SKM-1 (cell line): ENCODE measurements around the gene NIF3L1.

ENCODE experiments used
- DNase-seq: peaks from one replicate; lab custom pipeline; 2025; ENCODE audit not compliant: unreplicated experiment; lab: John Stamatoyannopoulos, UW

Gene NIF3L1, protein sequence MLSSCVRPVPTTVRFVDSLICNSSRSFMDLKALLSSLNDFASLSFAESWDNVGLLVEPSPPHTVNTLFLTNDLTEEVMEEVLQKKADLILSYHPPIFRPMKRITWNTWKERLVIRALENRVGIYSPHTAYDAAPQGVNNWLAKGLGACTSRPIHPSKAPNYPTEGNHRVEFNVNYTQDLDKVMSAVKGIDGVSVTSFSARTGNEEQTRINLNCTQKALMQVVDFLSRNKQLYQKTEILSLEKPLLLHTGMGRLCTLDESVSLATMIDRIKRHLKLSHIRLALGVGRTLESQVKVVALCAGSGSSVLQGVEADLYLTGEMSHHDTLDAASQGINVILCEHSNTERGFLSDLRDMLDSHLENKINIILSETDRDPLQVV

GRCh38 chr2:200888704-200889625, at the start of gene NIF3L1, which contains the start of gene PPIL3:
Gene NIF3L1 (plus strand): TSS chr2:200889371. CDS start chr2:200891944, 2,573 bp downstream.
Gene PPIL3 (minus strand): TSS chr2:200889077. CDS start chr2:200887615, 1,462 bp downstream.
- DNase-seq, result peak; percentile 91

- no peak for DNase-seq
These were observed 49.7 kb upstream of the NIF3L1 start for GRCh38 chr2:200839513-200839912.

- no peak for DNase-seq
These were observed 44.9 kb upstream of the NIF3L1 start for GRCh38 chr2:200843993-200844948.

DNA sequence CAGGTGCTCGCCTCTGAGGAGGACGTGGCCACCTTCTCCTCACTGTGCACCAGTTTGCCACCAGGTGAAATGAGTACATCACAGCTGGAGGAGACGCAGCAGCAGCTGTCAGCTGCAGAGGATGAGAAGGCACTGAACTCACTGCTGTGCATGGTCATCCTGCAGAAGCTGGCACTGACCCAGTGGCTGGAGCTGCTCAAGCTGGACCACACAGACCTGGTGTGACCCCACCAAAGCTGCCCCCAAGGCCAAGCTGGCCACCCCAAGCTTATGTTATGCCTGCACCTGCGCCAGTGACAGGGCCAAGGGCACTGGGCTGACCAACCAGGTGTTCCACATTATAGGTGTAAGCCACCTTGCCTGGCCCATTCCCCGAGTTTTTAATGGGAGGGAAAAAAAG, 44.0 kb upstream of the NIF3L1 start:
- no peak for DNase-seq

- DNase-seq, result no peak
These were observed 43.4 kb upstream of the NIF3L1 start for GRCh38 chr2:200845669-200846325.

DNA sequence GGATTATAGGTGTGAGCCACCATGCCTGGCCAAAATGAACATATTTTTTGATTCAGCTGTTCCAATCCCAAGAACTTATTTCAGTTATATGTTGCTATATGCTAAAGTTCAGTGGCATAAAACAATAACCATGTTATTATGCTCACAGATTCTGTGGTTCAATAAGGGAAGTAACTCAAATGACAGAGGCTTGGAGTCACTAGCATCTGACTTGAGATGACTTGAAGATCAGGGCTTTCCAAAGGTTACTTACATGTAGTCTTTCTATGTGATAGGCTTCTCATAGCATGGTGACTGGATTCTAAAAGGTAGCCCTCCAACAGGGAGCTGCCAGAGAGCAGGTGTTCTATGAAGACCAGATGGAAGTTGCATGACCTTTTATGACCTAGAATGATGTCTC, 41.9 kb upstream of the NIF3L1 start:
- no peak for DNase-seq

DNA sequence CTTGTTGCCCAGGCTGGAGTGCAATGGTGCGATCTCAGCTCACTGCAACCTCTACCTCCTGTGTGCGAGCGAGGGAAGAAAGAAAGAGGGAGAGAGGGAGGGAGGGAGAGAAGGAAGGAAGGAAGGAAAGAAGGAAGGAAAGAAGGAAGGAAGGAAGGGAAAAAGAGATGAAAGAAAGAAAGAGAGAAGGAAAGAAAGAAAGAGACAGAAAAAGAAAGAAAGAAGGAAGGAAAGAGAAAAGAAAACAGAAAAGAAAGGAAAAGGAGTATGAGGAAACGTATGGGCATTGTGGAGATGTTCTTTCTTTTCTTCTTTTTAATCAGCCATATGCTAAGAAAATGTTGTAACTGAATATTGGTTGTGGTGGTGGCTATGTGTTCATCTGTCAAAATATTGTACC, 41.2 kb upstream of the NIF3L1 start:
- no peak for DNase-seq

GRCh38 chr2:200850512-200851256, 38.5 kb upstream of the NIF3L1 start:
- DNase-seq, result no peak

- DNase-seq, result no peak
These were observed 37.5 kb upstream of the NIF3L1 start for GRCh38 chr2:200851398-200852248.

DNA sequence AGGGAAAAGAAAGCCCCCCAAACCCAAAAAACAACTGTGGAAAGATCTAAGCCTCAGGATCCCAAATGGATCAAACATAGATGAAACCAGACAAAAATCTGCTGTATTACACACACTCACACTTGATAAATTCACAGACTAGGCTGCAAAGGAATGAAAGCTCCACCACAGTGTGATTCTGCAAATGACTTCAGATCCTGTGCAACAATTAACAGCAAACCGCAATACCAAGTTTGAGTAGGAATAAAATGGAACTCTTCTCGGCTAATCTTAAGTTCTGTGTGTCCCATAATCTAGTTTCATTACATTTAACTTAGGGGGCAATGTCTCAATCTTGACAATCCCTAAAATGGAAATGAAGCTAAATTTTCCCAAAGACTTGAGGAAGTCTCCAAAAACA, 36.6 kb upstream of the NIF3L1 start:
- DNase-seq, result no peak

DNA sequence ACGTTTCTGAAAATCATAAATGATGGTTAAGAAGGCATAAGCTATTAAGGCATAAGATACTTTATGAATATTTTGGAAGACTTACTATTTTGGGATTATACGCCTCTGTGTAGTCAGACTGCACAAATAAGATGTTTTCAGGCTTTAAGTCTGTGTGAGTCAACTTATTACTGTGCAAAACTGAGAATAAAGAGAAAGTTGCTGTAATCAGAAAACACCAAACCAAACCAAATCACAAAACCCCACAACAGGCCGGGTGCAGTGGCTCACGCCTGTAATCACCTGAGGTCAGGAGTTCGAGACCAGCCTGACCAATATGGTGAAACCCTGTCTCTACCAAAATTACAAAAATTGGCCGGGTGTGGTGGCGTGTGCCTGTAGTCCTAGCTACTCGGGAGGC, 32.4 kb upstream of the NIF3L1 start:
- DNase-seq, result no peak

GRCh38 chr2:200860092-200860795, 28.9 kb upstream of the NIF3L1 start:
- DNase-seq, result no peak

GRCh38 chr2:200861617-200862155, 27.5 kb upstream of the NIF3L1 start:
- DNase-seq, result no peak

DNA sequence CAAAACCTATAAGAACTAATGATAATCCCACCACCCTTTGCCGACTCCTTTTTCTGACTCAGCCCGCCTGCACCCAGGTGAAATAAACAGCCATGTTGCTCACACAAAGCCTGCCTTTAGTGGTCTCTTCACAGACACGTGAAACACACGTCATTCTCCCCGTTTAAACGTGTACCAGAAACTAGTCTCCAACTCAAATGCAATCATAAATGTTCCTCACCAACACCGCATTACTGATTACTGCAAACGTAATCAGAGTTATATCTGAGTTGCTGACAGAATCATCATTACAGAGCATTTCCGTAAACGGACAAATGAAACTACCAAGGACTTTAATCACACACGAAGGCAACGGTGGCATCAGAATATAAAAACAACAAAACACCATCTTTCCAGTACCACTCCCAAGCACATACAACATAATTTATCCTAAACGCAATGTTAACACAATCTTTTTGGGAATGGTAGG, 26.6 kb upstream of the NIF3L1 start:
- no peak for DNase-seq

DNA sequence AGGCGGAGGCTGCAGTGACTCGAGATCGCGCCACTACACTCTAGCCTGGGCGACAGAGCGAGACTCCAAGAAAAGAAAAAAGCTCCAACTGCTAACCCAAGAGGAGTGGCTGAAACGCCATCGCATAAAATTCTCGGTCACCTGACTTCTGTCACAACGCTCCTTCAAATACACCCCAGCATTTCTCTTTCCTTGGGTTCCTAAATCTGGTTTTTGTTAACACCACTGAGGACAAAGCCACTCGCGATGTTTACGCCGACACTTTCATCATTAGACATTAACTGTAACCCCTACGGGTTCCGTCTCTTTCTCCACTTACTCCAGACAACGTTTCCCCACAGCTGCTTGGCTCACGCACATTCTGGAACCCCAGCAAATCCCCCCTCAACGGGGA, 25.4 kb upstream of the NIF3L1 start:
- no peak for DNase-seq

- peak; percentile 73 for DNase-seq
These were observed 24.8 kb upstream of the NIF3L1 start, which contains the start of gene CLK1 for GRCh38 chr2:200864176-200865034. Gene CLK1 (minus strand): TSS chr2:200864658. CDS start chr2:200861862, 2,796 bp downstream.

DNA sequence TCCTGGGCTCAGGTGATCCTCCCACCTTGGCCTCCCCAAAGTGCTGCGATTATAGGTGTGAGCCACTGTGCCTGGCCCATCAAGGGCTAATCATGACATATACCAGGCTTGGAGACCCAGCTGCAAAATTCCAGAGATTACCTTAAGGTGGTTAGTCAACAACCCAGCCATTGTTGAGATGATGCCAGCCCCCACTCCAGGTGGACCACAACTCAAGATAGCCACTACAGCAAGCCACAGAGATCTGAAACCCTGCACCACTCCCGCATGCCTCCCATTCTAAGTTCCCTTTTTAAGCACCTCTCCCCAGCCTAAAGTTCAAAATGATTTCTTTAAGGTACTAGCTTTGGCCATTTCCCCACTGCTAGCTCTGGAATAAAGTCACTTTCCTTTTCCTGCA, 20.2 kb upstream of the NIF3L1 start:
- no peak for DNase-seq
